Fibroblast of skin of abdomen (primary cell): ENCODE results near the gene REV1.
"Not testable (repeated sequence)": the region's sequence is repeated elsewhere in the genome, so short reads cannot be mapped to it uniquely, and the experiment has no call there.

Experiments used
- DNase-seq: peaks from one replicate; pipeline ENCODE4 v3.0.0-alpha.2; 2013

REV1 gene

GRCh38 chr2:99401841-99402240 is 88.0 kb downstream of the REV1 start:
- no peak for DNase-seq

GRCh38 chr2:99399795-99400194 is 90.0 kb downstream of the REV1 start:
- DNase-seq, result no peak

GRCh38 chr2:99399063-99399462 is 90.8 kb downstream of the REV1 start:
- DNase-seq, result no peak

- no peak for DNase-seq
These were observed 91.5 kb downstream of the REV1 start for GRCh38 chr2:99398303-99398702.

- no peak for DNase-seq
These were observed 92.4 kb downstream of the REV1 start for GRCh38 chr2:99397266-99397920.

GRCh38 chr2:99395589-99396130 is 94.2 kb downstream of the REV1 start:
- DNase-seq, result no peak

- DNase-seq, result no peak
These were observed 99.9 kb downstream of the REV1 start for GRCh38 chr2:99389946-99390345.

GRCh38 chr2:99389371-99389770 is 100.4 kb downstream of the REV1 start:
- peak; percentile 47 for DNase-seq

- no peak for DNase-seq
These were observed 100.9 kb downstream of the REV1 start for GRCh38 chr2:99388892-99389291.

GRCh38 chr2:99386011-99386410 is 103.8 kb downstream of the REV1 start:
- DNase-seq, result no peak

GRCh38 chr2:99382143-99382542 is 107.7 kb downstream of the REV1 start:
- DNase-seq, result no peak

GRCh38 chr2:99380376-99381010 is 109.3 kb downstream of the REV1 start:
- peak; percentile 12 for DNase-seq

GRCh38 chr2:99377879-99378278 is 111.9 kb downstream of the REV1 start:
- DNase-seq, result no peak

- DNase-seq, result no peak
These were observed 113.5 kb downstream of the REV1 start for GRCh38 chr2:99376254-99376864.

- no peak for DNase-seq
These were observed 115.1 kb downstream of the REV1 start for GRCh38 chr2:99374747-99375146.

- no peak for DNase-seq
These were observed 116.7 kb downstream of the REV1 start for GRCh38 chr2:99373144-99373543.

- not testable (repeated sequence) for DNase-seq
These were observed 121.0 kb downstream of the REV1 start for GRCh38 chr2:99368854-99369253.

- DNase-seq, result no peak
These were observed 124.2 kb downstream of the REV1 start for GRCh38 chr2:99365661-99366060.

GRCh38 chr2:99356853-99357252 is 133.0 kb downstream of the REV1 start:
- no peak for DNase-seq

- not testable (repeated sequence) for DNase-seq
These were observed 135.0 kb downstream of the REV1 start for GRCh38 chr2:99354825-99355224.

GRCh38 chr2:99354070-99354469 is 135.7 kb downstream of the REV1 start:
- peak; percentile 65 for DNase-seq
